ENCODE data around the gene PAX5.

GRCh38 chr9:36789886-36790285 is 244.2 kb downstream of the PAX5 start:
- TF ChIP-seq, protein P1, sequence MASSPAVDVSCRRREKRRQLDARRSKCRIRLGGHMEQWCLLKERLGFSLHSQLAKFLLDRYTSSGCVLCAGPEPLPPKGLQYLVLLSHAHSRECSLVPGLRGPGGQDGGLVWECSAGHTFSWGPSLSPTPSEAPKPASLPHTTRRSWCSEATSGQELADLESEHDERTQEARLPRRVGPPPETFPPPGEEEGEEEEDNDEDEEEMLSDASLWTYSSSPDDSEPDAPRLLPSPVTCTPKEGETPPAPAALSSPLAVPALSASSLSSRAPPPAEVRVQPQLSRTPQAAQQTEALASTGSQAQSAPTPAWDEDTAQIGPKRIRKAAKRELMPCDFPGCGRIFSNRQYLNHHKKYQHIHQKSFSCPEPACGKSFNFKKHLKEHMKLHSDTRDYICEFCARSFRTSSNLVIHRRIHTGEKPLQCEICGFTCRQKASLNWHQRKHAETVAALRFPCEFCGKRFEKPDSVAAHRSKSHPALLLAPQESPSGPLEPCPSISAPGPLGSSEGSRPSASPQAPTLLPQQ (tag by site-specific recombination; IDR thresholded peaks at IDR 0.05): no peak
- TF ChIP-seq, protein P2, sequence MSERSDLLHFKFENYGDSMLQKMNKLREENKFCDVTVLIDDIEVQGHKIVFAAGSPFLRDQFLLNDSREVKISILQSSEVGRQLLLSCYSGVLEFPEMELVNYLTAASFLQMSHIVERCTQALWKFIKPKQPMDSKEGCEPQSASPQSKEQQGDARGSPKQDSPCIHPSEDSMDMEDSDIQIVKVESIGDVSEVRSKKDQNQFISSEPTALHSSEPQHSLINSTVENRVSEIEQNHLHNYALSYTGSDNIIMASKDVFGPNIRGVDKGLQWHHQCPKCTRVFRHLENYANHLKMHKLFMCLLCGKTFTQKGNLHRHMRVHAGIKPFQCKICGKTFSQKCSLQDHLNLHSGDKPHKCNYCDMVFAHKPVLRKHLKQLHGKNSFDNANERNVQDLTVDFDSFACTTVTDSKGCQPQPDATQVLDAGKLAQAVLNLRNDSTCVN (tag by site-specific recombination; optimal IDR thresholded peaks at IDR 0.05): no peak
- TF ChIP-seq SP3 (tag by site-specific recombination; IDR thresholded peaks at IDR 0.05): no peak

All from HEK293 (cell line).